GM12875 (cell line): ENCODE measurements around the gene SLC38A10.

Experiments used
- H3K4me3 ChIP-seq: one replicate; pipeline ENCODE4 v1.5.1; 2011; ENCODE audit warnings: low read depth, low read length, control low read depth
- TF ChIP-seq, protein P1 (sequence below): IDR thresholded peaks from 2 replicates; pipeline ENCODE4 v1.5.1; 2011; ENCODE audit warnings: low read depth, mild to moderate bottlenecking, control low read depth, inconsistent platforms, low read length, moderate library complexity, borderline replicate concordance; ENCODE audit not compliant: insufficient read depth

Gene SLC38A10

DNA sequence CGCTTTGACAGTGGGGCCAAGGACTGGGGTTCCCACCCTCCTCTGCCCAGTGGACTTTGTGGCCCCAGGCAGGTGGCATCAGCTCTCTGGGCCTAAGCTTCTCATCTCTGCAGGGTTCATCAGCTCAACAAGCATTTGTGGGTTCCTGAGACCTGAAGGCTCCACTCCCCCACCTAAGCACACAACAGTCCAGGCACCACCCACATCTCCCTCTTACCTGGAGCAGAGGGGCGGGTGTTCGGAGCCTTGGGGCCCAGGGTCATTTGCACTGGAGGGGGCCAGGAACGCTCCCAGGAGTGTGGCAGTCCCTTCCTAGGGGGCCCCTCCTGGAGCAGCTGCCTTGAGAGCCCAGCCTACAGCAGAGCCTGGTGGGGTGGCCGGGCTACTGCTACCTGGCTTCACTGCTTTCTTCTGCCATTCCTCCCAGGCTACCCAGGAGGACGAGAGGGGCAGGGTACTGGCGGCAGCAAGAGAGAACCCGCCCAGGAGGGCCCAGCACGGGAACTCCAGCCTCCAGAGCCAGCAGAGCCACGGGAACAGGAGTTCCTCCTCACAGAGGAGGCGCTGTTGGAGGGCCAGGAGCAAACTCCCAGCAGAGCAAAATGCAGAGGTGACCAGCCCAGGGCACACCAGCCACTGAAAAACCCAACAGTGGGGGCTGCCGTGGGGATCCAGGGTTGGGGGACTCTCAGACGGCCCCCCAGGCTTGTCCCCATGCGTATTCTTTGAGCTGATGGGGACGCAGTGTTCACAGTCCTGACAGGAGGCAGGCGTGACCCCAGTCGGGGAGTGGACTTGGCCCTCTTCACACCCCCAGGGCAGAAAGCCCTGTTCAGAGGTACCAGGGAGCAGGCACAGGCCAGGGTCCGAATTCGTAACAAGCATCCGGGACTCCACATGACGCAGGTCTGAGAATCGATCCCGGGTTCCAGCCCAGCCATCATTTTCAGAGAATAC lies 35.1 kb upstream of the SLC38A10 start:
- no peak overlapping the region for H3K4me3 ChIP-seq
- TF ChIP-seq, protein P1, sequence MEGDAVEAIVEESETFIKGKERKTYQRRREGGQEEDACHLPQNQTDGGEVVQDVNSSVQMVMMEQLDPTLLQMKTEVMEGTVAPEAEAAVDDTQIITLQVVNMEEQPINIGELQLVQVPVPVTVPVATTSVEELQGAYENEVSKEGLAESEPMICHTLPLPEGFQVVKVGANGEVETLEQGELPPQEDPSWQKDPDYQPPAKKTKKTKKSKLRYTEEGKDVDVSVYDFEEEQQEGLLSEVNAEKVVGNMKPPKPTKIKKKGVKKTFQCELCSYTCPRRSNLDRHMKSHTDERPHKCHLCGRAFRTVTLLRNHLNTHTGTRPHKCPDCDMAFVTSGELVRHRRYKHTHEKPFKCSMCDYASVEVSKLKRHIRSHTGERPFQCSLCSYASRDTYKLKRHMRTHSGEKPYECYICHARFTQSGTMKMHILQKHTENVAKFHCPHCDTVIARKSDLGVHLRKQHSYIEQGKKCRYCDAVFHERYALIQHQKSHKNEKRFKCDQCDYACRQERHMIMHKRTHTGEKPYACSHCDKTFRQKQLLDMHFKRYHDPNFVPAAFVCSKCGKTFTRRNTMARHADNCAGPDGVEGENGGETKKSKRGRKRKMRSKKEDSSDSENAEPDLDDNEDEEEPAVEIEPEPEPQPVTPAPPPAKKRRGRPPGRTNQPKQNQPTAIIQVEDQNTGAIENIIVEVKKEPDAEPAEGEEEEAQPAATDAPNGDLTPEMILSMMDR: no peak

DNA sequence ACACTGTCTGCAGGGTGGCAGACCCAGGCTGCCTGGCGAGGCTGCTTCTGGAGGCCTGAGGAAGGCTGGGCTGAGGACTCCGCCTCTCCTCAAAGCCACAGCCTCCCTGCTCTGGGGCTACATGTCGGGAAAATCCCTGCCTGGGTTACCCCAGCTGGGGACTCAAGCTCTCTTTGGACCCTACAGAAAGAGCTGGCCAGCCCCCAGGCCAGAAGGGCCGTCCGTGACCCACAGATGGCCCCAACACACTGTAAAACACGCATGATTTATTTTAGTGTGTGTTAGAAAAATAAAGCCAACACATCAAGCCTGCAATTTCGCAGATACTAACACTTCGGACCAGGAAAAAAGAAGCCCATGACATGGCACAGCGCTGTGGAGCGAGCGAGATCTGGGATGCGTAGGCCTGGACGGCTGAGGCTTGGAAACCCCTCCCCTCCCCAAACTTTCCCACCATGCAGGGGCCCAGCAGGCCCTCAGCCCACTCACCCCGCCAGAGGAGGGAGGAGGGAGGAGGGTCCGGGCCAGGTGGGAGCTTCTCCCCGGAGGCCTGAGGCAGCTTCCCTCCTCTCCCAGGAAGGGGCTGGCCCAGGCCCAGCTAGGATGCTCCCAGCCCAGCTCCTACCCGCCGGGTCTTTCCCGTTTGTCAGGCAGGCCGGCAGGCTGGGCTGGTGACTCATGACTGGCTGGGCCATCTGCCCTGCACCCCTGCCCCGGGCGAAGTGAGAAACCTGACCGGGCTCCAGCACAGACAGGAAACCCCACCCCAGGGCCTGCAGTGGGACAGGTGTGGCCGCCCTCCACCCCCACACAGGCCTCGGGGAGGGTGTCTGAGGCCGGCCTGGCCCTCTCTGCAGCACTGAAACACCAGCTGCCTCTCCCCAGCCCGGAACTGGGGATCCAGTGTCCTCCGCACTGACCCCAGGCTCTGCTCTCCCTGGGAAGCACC lies 34.1 kb upstream of the SLC38A10 start:
- TF ChIP-seq, protein P1: no peak
- H3K4me3 ChIP-seq: no peak overlapping the region

DNA sequence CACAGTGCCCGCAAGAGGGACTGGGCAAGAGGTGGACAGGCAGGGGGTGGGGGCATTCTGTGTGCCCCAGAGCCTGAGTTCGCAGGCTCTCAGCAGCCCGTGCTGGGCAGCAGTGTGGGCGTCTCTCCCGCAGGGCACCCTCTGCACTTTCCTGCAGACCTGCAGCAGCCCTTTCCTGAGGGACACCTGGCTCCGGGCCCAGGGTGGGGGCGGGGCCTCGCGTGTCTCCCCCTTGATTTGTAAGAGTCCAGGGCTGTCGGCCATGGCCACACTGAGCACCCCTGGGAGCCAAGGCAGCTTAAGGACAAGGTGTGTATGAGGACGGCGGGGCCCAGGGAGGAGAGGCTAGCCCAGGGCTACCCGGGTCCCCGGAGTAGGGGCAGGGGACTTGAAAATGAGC lies 33.4 kb upstream of the SLC38A10 start:
- H3K4me3 ChIP-seq: no peak overlapping the region
- TF ChIP-seq, protein P1: no peak

DNA sequence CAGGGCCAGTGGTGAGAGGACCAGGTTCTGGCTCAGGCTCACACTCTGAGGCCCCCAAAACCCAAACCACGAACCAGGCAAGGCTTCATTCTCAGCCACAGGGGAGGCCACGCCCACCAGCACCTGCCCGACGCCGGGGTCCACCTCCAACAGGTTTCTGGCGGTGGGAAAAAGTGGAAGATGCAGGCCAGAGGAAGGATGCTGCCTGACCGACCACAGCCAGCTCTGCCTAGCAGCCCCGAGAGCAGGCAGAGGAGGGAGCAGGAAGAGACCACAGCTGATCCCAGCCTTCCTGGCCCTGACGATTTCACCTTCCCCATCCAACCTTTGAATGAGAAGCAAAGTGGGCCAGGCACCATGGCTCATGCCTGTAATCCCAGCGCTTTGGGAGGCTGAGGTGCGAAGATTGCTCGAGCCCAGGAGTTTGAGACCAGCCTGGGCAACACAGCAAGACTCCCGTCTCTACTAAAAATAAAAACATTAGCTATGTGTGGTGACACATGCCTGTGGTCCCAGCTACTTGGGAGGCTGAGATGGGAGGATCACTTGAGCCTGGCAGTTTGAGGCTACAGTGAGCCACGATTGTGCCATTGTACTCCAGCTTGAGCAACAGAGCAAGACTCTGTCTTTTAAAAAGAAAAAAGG lies 30.7 kb upstream of the SLC38A10 start:
- TF ChIP-seq, protein P1: no peak

DNA sequence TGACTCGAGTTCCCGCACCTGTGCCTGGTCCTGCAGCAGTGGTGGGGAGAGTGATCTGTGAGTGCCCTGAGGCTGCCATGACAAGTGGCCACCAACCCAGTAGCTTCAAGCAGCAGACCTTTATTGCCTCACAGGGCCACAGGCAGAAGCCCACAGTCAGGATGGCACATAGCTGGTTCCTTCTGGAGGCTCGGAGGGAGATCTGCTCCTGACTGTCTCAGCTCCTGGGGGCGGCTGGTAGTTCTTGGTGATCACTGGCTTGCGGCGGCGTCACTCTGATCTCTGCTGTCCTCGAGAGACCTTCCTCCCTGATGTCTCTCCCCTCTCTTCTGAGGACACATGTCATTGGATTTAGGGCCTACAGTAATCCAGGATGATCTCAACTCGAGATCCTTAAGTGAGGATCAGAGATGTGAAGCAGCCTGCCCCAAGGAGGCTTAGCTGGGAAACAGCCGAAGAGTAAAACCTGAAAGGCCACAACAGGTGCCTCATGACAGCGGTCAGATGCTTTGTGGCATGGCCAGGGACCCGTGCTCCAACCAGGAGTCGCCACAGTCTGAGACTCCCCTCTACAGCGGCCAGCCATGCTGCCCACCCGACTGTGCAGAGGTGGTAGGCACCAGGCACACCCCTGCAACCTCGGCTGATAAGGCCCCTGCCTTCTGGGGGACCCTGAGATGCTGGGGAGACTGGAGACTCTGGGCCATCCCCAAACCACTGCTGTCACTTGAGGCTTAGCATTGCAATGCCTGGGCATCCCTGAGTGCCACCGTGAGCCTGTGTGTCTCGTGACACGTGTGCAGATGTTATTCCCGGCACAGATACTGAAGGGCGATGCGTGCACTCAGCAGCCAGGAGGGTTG lies 30.0 kb upstream of the SLC38A10 start:
- no peak overlapping the region for H3K4me3 ChIP-seq
- TF ChIP-seq, protein P1: no peak

More for the DNA sequence above, 30.7 kb upstream of the SLC38A10 start:
- H3K4me3 ChIP-seq: no peak overlapping the region
